Activated CD8-positive, alpha-beta memory T cell treated with anti-CD3 and anti-CD28 coated beads, Interleukin-2, amount 10 ng/mL, durations not matched to agents 7 days and 5 days (primary cell): ENCODE measurements around the gene WWOX. TPM values are rescaled to one million over a fixed set of nuclear protein-coding genes. Genes with fewer than 3 reads are reported as not detected.
A peak's percentile ranks its signal among the peaks of the same experiment; 100 is the strongest.

ENCODE experiments used
- ATAC-seq: fragments of 150-1000 bp; cut with Tn5 transposase; one replicate; pipeline ENCODE4 v1.10.0; 2021; ENCODE audit warnings: moderate library complexity
- CTCF ChIA-PET: fragments of 350-600 bp; sonication (Branson Sonifier 250); formaldehyde crosslinking; loops from one replicate; lab custom pipeline; 2021; ENCODE audit warnings: antibody characterized with exemption; lab: Charles Lee
- DNase-seq: peaks from one replicate; pipeline ENCODE4 v3.0.0-alpha.2; 2020
- H3K27ac Mint-ChIP-seq: one replicate; pipeline ENCODE4 v1.8.0; 2021; ENCODE audit warnings: mild to moderate bottlenecking, mixed read lengths
- H3K27me3 Mint-ChIP-seq: one replicate; pipeline ENCODE4 v1.8.0; 2021; ENCODE audit warnings: mixed read lengths
- H3K36me3 Mint-ChIP-seq: one replicate; pipeline ENCODE4 v1.8.0; 2021; ENCODE audit warnings: mild to moderate bottlenecking, mixed read lengths
- H3K4me1 Mint-ChIP-seq: one replicate; pipeline ENCODE4 v1.8.0; 2021; ENCODE audit warnings: mixed read lengths
- H3K4me3 Mint-ChIP-seq: one replicate; pipeline ENCODE4 v1.8.0; 2021; ENCODE audit warnings: mild to moderate bottlenecking, moderate library complexity, mixed read lengths
- H3K9me3 Mint-ChIP-seq: one replicate; pipeline ENCODE4 v1.8.0; 2022; ENCODE audit warnings: low read depth, mixed read lengths
- total RNA-seq, 2 experiments: library from RNA; stranded (reverse); gene quantifications; one replicate each; pipeline ENCODE4 v1.2.3, GENCODE V29; 2021

WWOX gene
- total RNA-seq, 2 experiments from 2014 or later, result 25.2 to 38.8 TPM

DNA sequence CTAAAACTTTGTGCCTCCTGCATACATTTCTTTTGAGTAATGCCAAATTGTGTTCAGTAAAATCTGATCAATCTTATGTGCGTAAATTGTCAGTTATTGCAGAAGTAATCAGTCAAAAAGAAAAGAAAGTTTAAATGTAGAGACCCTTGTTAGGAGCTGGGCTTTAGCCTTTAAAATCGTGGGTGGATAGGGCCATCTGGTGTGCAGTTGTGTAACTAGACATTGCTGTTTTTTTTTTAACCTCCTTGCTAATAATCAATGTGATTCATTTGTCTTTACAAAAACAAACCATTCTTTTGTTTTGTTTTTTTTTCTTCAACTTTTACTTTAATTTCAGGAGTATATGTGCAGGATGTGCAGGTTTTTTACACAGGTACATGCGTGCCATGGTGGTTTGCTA, 5.3 kb upstream of the WWOX start:
- Mint-ChIP-seq H3K4me1 (peaks cover 16% of the 10 kb centered on the region), H3K36me3 (peaks cover 10% of the 10 kb centered on the region), H3K9me3 (peaks cover 8% of the 10 kb centered on the region), H3K27me3 (peaks cover 17% of the 10 kb centered on the region), H3K4me3 (no peak overlapping the region), H3K27ac (no peak overlapping the region)
- DNase-seq, result no peak
- CTCF ChIA-PET, result interaction anchor here (1.0 to 1.2 kb wide), 2 partner anchors 28 to 93 kb away, joined by 3 read pairs; no protein-coding TSS in a partner anchor
- no peak for ATAC-seq

DNA sequence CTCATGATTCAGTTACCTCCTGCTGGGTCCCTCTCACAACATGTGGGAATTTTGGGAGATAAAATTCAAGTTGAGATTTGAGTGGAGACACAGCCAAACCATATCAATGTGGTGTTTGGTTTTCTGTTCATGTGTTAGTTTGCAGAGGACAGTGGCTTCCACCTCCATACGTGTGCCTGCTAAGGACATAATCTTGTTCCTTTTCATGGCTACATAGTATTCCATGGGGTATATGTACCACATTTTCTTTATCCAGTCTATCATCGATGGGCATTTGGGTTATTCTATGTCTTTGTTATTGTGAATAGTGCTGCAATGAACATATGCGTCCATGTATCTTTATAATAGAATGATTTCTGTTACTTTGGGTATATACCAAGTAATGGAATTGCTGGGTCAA, 4.5 kb upstream of the WWOX start:
- no peak for ATAC-seq
- Mint-ChIP-seq H3K27me3 (peaks cover 17% of the 10 kb centered on the region), H3K4me3 (no peak overlapping the region), H3K36me3 (peaks cover 10% of the 10 kb centered on the region), H3K27ac (no peak overlapping the region), H3K9me3 (peaks cover 8% of the 10 kb centered on the region), H3K4me1 (peaks cover 16% of the 10 kb centered on the region)
- DNase-seq, result no peak
- CTCF ChIA-PET, result interaction anchor here (1.2 kb wide), 1 partner anchor 28 kb away, joined by 3 read pairs; no protein-coding TSS in a partner anchor

DNA sequence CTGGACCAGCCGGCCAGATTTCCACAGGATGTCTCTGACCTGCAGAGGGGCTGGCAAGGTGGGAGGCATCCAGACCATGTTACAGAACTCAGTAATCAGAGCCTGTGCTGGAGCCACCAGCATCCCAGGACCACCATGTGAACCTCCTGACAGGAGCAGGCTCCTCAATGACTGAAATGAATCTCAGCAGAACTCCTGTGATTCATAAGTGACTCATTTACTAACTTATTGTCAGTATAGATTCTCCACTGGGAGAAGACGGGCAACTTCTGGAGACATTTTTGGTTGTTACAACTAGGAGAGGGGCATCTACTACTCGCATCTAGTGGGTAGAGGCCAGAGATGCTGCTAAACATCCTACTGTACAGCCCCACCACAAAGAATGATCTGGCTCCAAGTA, 3.1 kb upstream of the WWOX start:
- ATAC-seq (no peak), DNase-seq (no peak)
- Mint-ChIP-seq H3K4me1 (peaks cover 22% of the 10 kb centered on the region), H3K27me3 (peaks cover 17% of the 10 kb centered on the region), H3K27ac (no peak overlapping the region), H3K4me3 (no peak overlapping the region), H3K36me3 (peaks cover 10% of the 10 kb centered on the region), H3K9me3 (peaks cover 8% of the 10 kb centered on the region)
- CTCF ChIA-PET, result no interaction called here

DNA sequence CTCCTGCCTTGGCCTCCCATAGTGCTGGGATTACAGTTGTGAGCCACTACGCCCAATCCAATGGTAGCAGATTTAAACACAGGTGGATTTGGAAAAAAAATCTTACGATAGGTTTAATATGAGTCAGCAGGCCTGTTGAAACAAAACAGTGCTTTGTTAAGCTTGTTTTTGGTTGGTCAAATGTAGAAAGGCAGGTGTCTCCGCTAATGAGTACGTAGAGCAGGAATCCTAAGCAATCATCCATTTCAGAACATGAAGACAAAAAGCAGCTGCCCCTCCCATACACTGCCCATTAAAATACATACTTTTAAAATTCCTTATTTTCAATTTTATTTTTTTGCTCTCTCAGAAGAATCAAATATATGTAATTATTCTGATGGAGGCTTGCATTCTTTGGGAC, 1.9 kb upstream of the WWOX start:
- peak overlapping the region; percentile 43 for H3K27ac Mint-ChIP-seq
- H3K4me1 Mint-ChIP-seq, result peaks cover 28% of the 10 kb centered on the region
- ATAC-seq (no peak), DNase-seq (no peak)
- CTCF ChIA-PET, result interaction anchor here (1.4 kb wide), 1 partner anchor 16 kb away, joined by 4 read pairs; no protein-coding TSS in a partner anchor
- H3K4me3 Mint-ChIP-seq, result no peak overlapping the region
- H3K36me3 Mint-ChIP-seq, result peaks cover 13% of the 10 kb centered on the region
- H3K27me3 Mint-ChIP-seq, result peaks cover 17% of the 10 kb centered on the region
- H3K9me3 Mint-ChIP-seq, result peaks cover 8% of the 10 kb centered on the region

DNA sequence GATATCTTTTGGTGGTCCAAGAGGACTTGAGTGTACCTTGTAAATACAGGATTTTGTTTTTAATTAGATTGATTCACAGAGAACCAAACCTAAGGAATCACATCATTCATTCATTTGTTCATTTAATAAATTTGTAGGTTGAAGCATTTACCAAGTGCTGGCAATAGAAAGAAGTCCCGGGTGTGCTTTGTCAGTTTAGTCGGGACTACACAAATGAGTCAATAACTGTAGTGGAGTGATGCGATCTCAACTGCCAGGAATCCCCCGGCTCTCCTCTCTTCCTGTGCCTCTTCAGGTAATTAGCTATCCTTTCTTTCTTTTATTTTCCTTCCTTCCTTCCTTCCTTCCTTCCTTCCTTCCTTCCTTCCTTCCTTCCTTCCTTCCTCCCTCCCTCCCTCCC, 1.4 kb upstream of the WWOX start:
- DNase-seq, result peak; percentile 61
- CTCF ChIA-PET, result interaction anchor here (1.4 kb wide), 1 partner anchor 16 kb away, joined by 4 read pairs; no protein-coding TSS in a partner anchor
- H3K27ac Mint-ChIP-seq, result peak overlapping the region; percentile 91
- no peak overlapping the region for H3K4me3 Mint-ChIP-seq
- H3K4me1 Mint-ChIP-seq, result peaks cover 28% of the 10 kb centered on the region
- H3K27me3 Mint-ChIP-seq, result peaks cover 16% of the 10 kb centered on the region
- H3K36me3 Mint-ChIP-seq, result peaks cover 13% of the 10 kb centered on the region
- no peak for ATAC-seq
- H3K9me3 Mint-ChIP-seq, result peaks cover 8% of the 10 kb centered on the region

DNA sequence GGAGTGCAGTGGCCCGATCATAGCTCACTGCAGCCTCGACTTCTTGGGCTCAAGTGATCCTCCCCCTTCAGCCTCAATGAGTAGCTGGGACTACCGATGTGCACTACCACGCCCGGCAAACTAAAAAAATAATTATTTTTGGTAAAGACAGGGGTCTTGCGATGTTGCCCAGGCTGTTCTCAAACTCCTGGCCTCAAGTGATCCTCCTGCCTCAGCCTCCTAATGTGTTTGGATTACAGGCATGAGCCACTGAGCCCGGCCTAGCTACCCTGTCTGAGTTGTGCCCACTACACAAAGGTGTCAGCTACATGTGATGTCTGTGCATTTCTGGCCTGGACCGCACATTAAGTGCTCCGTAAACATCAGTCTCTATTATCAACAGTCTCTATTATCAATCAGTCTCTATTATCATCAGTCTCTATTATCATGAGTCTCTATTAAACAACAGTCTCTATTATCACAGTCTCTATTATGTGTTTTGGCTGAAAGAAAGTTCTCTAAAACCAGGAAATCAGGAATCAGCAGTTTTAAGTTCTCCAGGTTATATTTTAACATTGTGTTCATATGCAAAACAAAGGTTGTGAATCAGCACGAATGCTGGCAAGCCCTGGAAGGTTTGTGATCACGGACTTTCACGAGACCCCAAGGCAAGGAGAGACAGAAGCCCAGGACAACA, 721 bp upstream of the WWOX start:
- Mint-ChIP-seq H3K9me3 (peaks cover 8% of the 10 kb centered on the region), H3K4me1 (peaks cover 30% of the 10 kb centered on the region), H3K27ac (peak overlapping the region; percentile 91), H3K4me3 (peak overlapping the region; percentile 85), H3K36me3 (peaks cover 13% of the 10 kb centered on the region), H3K27me3 (peaks cover 11% of the 10 kb centered on the region)
- CTCF ChIA-PET, result interaction anchor here (0.8 to 1.6 kb wide), 7 partner anchors 8 to 39 kb away, joined by 3 to 8 read pairs (median 4); no protein-coding TSS in a partner anchor
- no peak for ATAC-seq
- DNase-seq, result no peak

DNA sequence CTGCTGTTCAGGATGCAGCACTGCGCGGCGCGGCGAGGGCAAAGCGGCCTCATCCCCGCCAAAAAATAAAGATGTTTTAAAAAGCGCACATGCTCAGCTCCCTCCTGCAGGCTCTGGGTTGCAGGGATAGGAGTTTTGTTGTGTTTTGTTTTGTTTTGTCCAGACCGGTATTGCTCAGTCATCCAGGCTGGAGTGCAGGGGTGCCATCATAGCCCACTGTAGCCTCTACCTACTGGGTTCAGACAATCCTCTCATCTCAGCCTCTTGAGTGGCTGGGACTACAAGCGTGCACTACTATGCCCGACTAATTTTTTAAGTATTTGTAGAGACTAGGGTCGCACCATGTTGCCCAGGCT, 636 bp downstream of the WWOX start:
- H3K36me3 Mint-ChIP-seq, result peaks cover 13% of the 10 kb centered on the region

DNA sequence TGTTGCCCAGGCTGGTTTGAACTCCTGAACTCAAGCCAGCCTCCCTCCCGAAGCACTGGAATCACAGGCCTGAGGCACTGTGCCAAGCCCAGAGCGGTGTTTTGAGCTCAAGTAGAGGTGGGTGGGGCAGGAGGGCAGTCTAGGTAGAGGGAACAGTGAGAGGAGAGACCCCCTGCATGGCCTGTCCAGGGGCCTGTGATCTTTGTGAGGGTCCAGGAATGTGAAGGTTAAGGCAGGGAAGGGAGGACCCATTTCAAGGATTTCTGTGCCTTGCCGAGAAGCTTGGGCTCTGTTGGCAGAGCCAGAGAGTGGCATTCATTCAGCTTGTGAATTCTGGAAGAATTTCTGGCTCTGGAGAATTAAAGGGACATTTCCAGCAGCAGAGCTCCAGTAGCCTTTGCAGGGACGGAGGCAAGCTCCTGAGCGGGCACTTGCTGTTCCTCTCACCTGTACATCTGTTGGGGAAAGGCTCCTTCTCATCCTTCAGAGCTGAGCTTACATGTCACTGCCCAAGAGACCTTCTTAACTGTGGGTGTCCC, 2.7 kb downstream of the WWOX start:
- CTCF ChIA-PET, result interaction anchor here (0.9 to 1.2 kb wide), 3 partner anchors 10 to 99 kb away, joined by 3 to 4 read pairs (median 3); no protein-coding TSS in a partner anchor

More for the DNA sequence above, 636 bp downstream of the WWOX start:
- peaks cover 8% of the 10 kb centered on the region for H3K9me3 Mint-ChIP-seq
- peaks cover 4% of the 10 kb centered on the region for H3K27me3 Mint-ChIP-seq
- DNase-seq (no peak), ATAC-seq (no peak)
- peaks cover 33% of the 10 kb centered on the region for H3K4me1 Mint-ChIP-seq
- H3K27ac Mint-ChIP-seq, result peak overlapping the region; percentile 91
- CTCF ChIA-PET, result interaction anchor here (0.6 to 1.9 kb wide), 14 partner anchors 8 to 1174 kb away, joined by 3 to 8 read pairs (median 4); partner anchors contain the start of gene NUDT7
- peak overlapping the region; percentile 85 for H3K4me3 Mint-ChIP-seq

DNA sequence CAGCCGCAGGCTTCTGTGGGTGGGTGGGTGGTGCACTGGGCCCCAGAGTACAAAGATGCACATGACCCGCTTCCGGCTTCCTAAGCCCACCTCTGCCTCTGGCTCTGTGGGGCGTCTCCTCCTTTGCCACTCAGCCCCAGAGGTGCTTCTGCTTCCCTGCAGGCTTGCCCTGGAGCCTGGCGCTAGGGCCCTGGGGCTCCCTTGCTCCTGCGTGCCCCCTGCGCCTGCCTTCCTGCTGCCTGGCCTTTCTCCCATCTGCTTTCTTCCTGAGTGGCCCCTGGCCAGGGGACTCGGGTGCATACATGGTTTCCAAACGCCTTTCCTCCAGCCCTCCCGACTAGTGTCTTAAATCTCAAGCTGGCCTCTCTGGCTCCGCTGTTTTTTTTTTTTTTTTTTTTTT, 3.4 kb downstream of the WWOX start:
- ATAC-seq, result no peak

More for the DNA sequence above, 2.7 kb downstream of the WWOX start:
- Mint-ChIP-seq H3K27me3 (no peaks in the 10 kb centered on the region), H3K36me3 (peaks cover 3% of the 10 kb centered on the region), H3K4me1 (peaks cover 33% of the 10 kb centered on the region), H3K27ac (no peak overlapping the region), H3K9me3 (no peaks in the 10 kb centered on the region), H3K4me3 (no peak overlapping the region)
- ATAC-seq, result no peak
- DNase-seq, result no peak

DNA sequence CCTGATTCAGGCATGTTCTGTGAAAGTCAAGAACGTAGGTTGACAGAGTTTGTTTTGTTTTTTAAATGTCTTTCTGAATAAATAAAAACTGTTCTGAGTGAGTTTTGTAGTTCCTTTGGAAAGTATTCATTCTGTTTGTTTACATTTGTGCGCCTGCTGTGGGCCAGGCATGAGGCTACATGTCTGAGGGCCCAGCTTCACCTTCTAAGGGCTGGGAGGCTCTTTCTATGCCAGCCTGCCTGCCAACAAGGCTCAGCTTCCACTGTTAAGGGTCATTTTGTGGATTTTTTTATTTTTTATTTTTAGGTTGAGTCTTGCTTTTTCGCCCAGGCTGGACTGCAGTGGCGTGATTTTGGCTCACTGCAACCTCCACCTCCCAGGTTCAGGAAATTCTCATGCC, 6.1 kb downstream of the WWOX start:
- H3K27me3 Mint-ChIP-seq, result no peaks in the 10 kb centered on the region

More for the DNA sequence above, 3.4 kb downstream of the WWOX start:
- CTCF ChIA-PET, result interaction anchor here (0.9 to 1.2 kb wide), 3 partner anchors 10 to 100 kb away, joined by 3 to 4 read pairs (median 3); no protein-coding TSS in a partner anchor
- Mint-ChIP-seq H3K36me3 (peaks cover 3% of the 10 kb centered on the region), H3K9me3 (no peaks in the 10 kb centered on the region), H3K27ac (no peak overlapping the region), H3K4me3 (no peak overlapping the region), H3K4me1 (peaks cover 28% of the 10 kb centered on the region), H3K27me3 (no peaks in the 10 kb centered on the region)
- DNase-seq, result no peak

DNA sequence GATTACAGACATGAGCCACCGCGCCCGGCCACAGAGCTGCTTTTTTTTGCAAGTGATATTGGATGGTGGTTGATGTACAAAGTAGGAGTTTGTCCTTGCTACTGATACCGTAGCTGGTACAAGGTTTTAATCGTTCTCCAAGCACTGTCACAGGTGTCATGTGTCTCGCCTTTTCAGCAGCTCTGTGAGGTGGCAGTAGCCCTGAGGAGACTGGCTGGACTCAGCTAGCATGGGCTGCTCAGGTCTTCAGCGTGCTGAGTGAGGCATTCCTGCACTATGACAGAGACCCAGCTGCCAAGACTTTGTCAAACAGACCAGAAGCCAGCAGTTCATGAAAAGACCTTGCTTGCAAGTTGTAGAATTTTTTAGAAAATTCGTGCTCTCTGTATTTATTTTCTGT, 7.2 kb downstream of the WWOX start:
- CTCF ChIA-PET, result interaction anchor here (0.7 to 1.4 kb wide), 2 partner anchors 16 to 19 kb away, joined by 3 to 5 read pairs; no protein-coding TSS in a partner anchor
- no peak overlapping the region for H3K27ac Mint-ChIP-seq
- ATAC-seq (no peak), DNase-seq (no peak)
- peaks cover 11% of the 10 kb centered on the region for H3K36me3 Mint-ChIP-seq
- no peak overlapping the region for H3K4me3 Mint-ChIP-seq
- peaks cover 8% of the 10 kb centered on the region for H3K4me1 Mint-ChIP-seq
- no peaks in the 10 kb centered on the region for H3K9me3 Mint-ChIP-seq
- H3K27me3 Mint-ChIP-seq, result no peaks in the 10 kb centered on the region

More for the DNA sequence above, 6.1 kb downstream of the WWOX start:
- ATAC-seq, result no peak
- H3K4me1 Mint-ChIP-seq, result peaks cover 14% of the 10 kb centered on the region
- no peaks in the 10 kb centered on the region for H3K9me3 Mint-ChIP-seq
- CTCF ChIA-PET, result interaction anchor here (1.4 kb wide), 1 partner anchor 20 kb away, joined by 5 read pairs; no protein-coding TSS in a partner anchor
- no peak overlapping the region for H3K27ac Mint-ChIP-seq
- no peak for DNase-seq
- peaks cover 10% of the 10 kb centered on the region for H3K36me3 Mint-ChIP-seq
- H3K4me3 Mint-ChIP-seq, result no peak overlapping the region

DNA sequence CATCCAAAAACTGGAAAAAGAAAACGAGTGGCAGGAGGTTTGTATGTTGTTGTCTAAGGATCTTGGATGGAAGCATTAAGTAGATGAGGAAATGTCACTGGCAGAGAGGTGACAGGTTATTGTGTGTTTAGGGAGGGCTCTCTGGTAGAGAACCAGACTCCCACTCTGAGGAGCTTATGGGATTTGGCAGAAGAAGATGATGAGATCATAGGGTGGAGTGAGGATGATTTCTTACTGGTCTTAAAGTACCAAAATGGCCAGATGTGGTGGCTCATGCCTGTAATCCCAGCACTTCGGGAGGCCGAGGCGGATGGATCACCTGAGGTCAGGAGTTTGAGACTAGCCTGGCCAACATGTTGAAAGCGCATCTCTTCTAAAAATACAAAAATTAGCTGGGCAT, 9.0 kb downstream of the WWOX start:
- CTCF ChIA-PET, result interaction anchor here (1.5 kb wide), 1 partner anchor 9 kb away, joined by 4 read pairs; the partner anchor contains the start of gene WWOX
- Mint-ChIP-seq H3K27me3 (no peaks in the 10 kb centered on the region), H3K9me3 (no peaks in the 10 kb centered on the region), H3K36me3 (peaks cover 13% of the 10 kb centered on the region), H3K27ac (no peak overlapping the region), H3K4me1 (peaks cover 3% of the 10 kb centered on the region), H3K4me3 (no peak overlapping the region)
- ATAC-seq (no peak), DNase-seq (no peak)

DNA sequence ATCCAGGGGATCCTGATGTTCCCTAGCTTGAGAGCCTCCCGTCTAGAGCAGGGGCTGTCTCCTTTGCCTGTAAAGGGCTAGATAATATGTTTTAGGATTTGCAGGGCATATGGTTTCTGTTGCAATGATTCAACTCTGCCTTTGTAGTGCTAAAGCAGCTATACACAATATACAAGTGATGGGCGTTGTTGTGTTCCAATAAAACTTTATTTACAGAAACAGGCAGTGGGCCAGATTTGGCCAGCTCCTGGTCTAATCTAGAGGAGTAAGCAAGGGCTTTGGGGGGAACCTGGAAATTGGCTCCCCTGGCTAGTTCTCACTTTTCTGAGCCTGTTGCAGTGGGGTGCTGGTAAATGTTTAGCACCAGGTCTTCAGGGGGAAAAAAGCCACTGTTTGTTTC, 13.8 kb downstream of the WWOX start:
- Mint-ChIP-seq H3K27me3 (no peaks in the 10 kb centered on the region), H3K27ac (no peak overlapping the region), H3K4me3 (no peak overlapping the region), H3K4me1 (no peaks in the 10 kb centered on the region), H3K36me3 (peaks cover 22% of the 10 kb centered on the region), H3K9me3 (no peaks in the 10 kb centered on the region)
- CTCF ChIA-PET, result interaction anchor here (0.7 to 2.1 kb wide), 4 partner anchors 11 to 198 kb away, joined by 3 to 5 read pairs (median 4); partner anchors contain the start of gene WWOX
- ATAC-seq, result no peak
- no peak for DNase-seq
